ENCODE data around the gene CRISPLD2.

The CRISPLD2 gene

DNA sequence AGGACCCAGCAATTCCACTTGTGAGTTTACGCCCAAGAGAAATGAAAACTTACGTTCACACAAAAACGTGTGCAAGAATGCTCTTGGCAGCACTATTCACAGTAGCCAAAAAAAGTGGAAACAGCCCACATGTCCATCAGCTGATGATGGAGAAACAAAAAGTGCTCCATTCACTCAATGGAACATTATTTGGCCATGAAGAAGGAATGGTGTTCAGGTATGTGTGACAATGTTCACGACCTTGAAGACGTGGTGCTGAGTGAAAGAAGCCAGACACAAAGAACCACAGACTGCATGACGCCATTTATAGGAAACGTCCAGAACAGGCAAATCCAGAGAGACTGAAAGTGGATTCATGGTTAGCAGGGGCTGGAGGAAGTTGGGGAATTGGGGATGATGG, 106.7 kb downstream of the CRISPLD2 start:
- H3K27ac ChIP-seq = no peak overlapping the region
- peaks cover 0 to 7% of the 10 kb centered on the region in 2 donors for H3K27me3 ChIP-seq
- intact Hi-C loops (cut with DNase I; ENCODE audit: low total_unique reads) = no loop called here

DNA sequence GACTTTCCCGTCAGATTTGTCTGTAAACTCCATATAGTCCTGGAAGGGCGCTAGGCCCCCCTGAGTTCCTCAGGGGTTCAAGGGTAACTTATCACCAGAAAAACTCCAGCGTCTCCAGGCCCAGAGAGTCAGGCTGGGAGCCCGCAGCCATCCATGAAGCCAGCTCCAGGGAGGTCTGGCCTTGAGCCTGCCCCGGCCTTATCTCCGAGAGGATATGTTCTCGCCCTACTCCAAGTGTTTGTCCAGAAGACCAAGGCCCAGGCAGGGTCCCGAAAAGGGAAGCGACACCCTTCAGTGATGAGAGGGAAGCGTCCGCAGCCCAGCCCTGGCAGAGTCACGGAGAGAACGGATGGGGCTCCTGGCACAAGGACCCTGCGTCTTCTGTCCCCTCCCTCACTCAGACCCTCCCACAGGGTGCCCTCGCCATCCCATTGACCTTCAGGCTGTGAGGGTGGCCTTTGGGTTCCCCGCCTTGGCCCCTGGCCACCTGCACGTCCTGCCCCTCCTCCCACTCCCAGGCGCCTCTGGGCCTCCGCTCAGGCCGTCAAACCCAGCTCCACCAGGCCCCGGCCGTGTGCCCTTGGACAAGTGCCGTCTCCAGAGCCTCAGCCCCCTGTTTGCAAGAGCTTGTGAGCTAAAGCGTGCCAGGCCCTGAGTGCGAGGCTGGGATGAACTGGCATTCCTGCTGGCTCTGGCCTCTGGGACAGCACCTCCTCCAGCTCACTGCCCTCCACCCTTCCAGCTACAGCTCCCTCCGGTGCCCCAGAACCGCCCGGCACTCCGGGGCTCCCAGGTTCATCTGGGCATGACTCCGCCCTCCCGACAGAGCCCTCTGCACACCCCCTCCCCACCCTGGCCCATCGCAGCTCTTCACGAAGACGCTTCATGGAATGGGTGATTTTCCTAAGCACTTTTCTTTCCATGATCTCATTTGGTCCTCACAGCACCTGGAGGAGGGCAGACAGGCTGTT, 108.1 kb downstream of the CRISPLD2 start:
- Histone ChIP-seq H3K36me3 (no peaks in the 10 kb centered on the region), H3K4me1 (peaks cover 0 to 18% (median 2%) of the 10 kb centered on the region in 4 donors), H3K27ac (peak overlapping the region in 1 of 2 donors; percentile 47), H3K27me3 (peaks cover 0 to 7% of the 10 kb centered on the region in 2 donors), H3K4me3 (no peak overlapping the region), H3K9me3 (peaks cover 0 to 4% (median 0%) of the 10 kb centered on the region in 3 donors)
- intact Hi-C loops (cut with DNase I; ENCODE audit: low total_unique reads) = no loop called here
- DNase-seq = peak in 1 of 2 donors; percentile 59
- TF ChIP-seq, protein P1, sequence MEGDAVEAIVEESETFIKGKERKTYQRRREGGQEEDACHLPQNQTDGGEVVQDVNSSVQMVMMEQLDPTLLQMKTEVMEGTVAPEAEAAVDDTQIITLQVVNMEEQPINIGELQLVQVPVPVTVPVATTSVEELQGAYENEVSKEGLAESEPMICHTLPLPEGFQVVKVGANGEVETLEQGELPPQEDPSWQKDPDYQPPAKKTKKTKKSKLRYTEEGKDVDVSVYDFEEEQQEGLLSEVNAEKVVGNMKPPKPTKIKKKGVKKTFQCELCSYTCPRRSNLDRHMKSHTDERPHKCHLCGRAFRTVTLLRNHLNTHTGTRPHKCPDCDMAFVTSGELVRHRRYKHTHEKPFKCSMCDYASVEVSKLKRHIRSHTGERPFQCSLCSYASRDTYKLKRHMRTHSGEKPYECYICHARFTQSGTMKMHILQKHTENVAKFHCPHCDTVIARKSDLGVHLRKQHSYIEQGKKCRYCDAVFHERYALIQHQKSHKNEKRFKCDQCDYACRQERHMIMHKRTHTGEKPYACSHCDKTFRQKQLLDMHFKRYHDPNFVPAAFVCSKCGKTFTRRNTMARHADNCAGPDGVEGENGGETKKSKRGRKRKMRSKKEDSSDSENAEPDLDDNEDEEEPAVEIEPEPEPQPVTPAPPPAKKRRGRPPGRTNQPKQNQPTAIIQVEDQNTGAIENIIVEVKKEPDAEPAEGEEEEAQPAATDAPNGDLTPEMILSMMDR (IDR thresholded peaks at IDR 0.05) = no peak

More for the DNA sequence above, 106.7 kb downstream of the CRISPLD2 start:
- no peak for DNase-seq
- Histone ChIP-seq H3K4me3 (no peak overlapping the region), H3K4me1 (peaks cover 0 to 23% (median 4%) of the 10 kb centered on the region in 4 donors), H3K9me3 (peaks cover 0 to 4% (median 0%) of the 10 kb centered on the region in 3 donors), H3K36me3 (no peaks in the 10 kb centered on the region)
- TF ChIP-seq, protein P1 (IDR thresholded peaks at IDR 0.05) = no peak

DNA sequence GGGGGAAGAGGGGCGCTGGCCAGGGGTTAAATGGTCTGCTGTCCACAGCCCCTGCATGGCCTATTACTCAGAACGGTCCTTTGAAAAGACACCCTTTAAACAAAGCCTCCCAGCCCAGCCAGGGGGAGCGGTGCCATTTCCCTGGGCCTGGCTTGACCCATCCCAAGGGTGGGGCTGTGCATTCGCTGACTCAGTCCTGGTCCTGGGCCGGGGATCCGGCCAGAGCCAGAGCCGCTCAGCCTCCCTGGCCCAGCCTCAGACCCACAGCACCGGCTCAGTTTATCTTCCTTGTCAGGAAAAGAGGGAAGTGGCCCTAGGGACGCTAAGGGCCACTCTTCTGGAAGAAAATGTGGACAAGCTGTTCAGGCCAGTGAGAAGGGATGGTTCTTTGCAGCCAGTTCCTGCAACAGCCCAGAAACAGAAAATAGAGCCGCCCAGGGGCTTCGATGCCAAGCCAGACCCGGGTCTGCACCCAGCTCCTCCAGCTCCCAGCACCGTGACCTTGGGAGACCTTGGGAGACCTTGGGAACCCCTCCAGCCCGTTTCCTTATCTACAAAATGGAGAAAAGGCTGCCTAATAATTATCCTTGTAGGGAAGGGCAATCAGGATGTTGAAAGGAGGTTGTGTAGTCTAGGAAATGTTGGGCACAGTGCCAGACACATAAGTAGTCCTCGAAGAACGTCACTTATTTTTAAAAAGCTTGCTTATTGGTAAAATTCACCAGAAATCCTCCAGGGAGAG, 109.1 kb downstream of the CRISPLD2 start:
- TF ChIP-seq, protein P1 (IDR thresholded peaks at IDR 0.05) = no peak
- Histone ChIP-seq H3K36me3 (no peaks in the 10 kb centered on the region), H3K4me1 (peaks cover 0 to 23% (median 6%) of the 10 kb centered on the region in 4 donors), H3K27me3 (peaks cover 0 to 7% of the 10 kb centered on the region in 2 donors), H3K9me3 (peaks cover 0 to 4% (median 0%) of the 10 kb centered on the region in 3 donors), H3K4me3 (no peak overlapping the region), H3K27ac (peak overlapping the region in 1 of 2 donors; percentile 47)
- intact Hi-C loops (cut with DNase I; ENCODE audit: low total_unique reads) = no loop called here
- DNase-seq = peak; percentile 84 to 89

DNA sequence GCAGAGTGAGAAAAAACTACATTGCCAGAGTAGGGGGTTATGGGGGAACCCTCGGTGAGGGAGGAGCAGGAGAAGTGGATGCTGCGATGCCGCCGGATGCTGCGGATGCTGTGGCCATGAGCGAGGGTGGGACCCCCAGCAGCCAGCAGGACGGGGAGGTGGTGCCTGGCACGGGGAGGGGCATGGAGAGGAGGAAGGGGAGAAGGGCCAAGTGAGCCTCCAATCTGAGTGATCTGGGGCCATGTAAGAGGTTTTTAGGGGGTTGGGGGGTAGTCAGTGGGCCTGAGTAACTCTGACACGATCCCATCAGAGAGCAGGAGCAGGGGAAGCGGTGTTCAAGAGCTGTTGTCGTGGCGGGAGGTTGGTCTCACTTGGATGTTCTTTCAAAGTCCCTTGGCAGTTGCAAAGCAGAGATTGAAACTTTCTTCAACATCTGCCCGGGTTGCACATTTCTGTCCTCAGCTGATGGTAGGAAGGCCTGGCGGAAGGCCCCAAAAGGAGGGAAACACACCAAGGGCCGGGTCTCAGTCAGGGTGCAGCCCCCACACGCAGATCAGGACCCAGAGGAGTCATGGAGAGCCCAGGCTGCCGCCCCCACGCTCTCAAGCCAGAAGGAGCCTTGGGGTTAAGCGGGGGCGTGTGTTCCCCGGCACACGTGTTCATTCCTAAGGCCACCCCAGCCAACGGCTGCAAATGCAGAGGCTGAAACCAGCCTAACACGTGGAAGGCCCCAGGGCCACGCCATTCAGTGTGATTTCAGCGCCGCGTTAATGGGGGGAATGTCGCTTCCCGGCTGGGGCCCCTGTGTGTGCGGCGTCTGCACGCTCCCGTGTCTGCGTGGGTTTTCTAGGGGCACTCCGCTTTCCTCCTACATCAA, 109.9 kb downstream of the CRISPLD2 start:
- H3K9me3 ChIP-seq = peaks cover 0 to 4% (median 0%) of the 10 kb centered on the region in 3 donors
- H3K36me3 ChIP-seq = no peaks in the 10 kb centered on the region
- TF ChIP-seq, protein P1 (IDR thresholded peaks at IDR 0.05) = no peak
- H3K4me3 ChIP-seq = no peak overlapping the region
- H3K27me3 ChIP-seq = peaks cover 0 to 4% of the 10 kb centered on the region in 2 donors
- H3K27ac ChIP-seq = no peak overlapping the region
- DNase-seq = peak in 1 of 2 donors; percentile 53
- H3K4me1 ChIP-seq = peaks cover 0 to 31% (median 13%) of the 10 kb centered on the region in 4 donors
- intact Hi-C loops (cut with DNase I; ENCODE audit: low total_unique reads) = no loop called here
